ENCODE data around the gene TUBAL3.
A peak's percentile ranks its signal among the peaks of the same experiment; 100 is the strongest.
"Not testable (repeated sequence)": the region's sequence is repeated elsewhere in the genome, so short reads cannot be mapped to it uniquely, and the experiment has no call there.

Gene TUBAL3

DNA sequence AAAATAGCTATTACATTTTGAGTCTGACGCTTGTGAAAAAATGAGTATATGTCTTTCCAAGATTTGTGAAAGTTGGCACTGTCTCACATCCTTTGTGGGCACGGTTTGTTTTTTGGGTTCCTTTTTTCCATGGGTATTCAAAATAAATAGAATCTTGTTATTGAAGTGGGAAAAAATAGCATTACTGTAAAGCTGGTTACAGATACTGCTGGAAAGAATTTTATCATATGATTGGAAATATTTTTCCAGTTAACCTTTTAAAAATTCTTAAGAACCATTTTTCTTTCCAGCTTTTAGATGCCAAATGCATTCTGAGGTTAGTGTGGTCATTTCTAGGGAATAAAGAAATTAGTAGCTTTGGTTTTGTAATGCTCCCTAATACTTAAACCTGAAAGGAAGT is 19.1 kb upstream of the TUBAL3 start:
- DNase-seq (ENCODE audit: low read depth): no peak

DNA sequence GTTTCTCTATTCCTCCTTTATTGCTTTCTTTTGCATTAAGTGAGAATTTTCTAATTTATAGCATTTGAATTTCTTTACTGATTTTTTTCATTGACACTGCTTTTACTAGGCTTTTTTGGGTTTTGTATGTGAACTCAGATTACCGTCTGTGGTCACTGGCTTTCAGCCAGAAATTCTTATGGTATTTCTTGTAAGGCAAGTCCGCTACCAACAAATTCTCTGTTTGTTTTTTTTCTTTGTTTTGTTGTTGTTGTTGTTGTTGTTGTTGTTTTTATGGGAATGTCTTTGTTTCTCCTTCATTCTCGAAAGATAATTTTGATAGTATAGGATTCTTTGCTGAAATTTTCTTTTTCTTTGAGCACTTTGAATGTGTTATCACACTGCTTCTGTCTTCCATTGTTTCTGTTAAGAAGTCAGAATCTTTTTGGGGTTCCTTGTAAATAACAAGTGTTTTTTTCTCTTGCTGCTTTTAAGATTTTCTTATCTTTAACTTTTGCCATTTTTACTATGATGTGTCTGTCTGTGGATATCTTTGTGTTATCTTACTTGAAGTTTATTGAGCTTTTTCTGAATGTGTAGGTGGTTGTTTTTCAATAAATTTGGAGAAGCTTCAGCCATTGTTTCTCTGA is 15.0 kb upstream of the TUBAL3 start:
- DNase-seq (ENCODE audit: low read depth): no peak

DNA sequence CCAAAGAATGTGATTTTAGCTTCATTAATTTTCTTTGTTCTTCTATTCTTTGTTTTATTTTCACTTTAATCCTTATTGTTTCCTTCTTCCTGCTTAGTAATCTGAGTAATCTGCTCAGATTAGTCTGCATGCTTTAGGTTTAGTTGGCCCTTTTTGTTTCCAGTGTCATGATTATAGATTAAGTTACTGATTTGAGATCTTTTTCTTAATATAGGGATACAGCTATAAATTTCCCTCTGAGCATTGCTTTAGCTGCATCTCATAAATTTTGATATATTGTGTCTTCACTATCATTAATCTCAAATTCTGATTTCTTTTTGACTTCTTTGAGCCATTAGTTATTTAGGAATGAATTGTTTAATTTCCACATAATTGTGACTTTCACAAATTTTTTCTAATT is 14.0 kb upstream of the TUBAL3 start:
- no peak for DNase-seq (ENCODE audit: low read depth)

DNA sequence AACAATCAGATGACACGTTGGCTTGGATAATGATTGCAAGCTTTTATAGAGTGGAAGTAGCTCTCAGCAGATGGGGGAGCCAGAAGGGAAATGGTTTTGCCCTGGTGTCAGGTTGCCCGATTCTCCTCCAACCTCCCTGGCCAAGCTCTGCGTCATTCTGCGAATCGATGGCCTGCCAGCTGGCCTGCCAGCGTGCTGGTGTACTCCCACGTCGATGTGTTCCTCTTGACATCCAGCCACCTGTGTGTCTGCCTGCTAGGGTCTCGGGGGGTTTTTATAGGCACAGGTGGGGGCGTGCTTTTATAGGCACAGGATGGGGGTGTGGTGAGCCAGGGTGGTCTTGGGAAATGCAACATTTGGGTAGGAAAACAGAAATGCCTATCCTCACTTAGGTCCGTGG is 12.4 kb upstream of the TUBAL3 start:
- DNase-seq (ENCODE audit: low read depth): no peak

DNA sequence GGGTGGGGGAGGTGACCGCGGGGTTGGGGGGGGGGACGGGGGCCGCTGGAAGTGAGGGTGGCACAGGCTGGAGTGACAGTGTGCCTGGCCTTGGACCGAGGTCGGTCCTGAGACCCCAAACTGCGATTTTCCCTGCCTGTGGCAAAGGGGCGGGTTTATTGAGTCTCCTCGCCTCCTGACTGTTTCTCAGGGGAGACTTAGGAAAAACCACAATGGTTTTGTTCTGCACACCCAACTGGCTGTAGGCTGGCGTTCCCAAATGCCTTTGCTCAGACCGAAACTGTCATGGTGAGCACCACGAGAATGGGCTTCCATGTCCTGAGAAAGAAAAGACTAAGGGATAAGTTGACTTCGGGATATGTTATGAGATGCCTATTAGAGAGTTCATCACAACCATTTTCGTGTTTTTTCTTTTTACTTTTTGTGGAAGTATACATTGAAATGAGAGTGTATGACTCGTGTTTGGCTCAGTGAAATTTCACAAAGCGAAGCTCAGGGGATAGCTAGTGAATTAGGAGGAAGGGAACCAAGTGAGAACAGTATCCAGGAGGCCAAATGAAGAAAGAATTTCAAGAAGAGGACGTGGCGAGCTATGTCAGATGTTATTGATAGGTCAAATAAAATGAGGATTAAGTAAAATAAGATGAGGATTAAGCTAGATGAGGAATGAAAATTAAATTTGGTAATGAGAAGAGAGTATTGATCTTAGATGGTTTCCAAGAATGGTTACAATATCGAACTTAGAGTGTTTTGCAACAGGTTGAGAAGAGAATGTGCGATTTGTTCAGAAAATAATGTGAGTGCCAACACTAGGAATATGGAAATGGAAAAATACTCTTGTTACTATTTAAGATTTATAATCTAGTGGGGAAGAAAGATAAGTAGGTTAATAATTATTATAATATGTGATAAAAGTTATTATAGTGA is 8.6 kb upstream of the TUBAL3 start:
- DNase-seq (ENCODE audit: low read depth): no peak

DNA sequence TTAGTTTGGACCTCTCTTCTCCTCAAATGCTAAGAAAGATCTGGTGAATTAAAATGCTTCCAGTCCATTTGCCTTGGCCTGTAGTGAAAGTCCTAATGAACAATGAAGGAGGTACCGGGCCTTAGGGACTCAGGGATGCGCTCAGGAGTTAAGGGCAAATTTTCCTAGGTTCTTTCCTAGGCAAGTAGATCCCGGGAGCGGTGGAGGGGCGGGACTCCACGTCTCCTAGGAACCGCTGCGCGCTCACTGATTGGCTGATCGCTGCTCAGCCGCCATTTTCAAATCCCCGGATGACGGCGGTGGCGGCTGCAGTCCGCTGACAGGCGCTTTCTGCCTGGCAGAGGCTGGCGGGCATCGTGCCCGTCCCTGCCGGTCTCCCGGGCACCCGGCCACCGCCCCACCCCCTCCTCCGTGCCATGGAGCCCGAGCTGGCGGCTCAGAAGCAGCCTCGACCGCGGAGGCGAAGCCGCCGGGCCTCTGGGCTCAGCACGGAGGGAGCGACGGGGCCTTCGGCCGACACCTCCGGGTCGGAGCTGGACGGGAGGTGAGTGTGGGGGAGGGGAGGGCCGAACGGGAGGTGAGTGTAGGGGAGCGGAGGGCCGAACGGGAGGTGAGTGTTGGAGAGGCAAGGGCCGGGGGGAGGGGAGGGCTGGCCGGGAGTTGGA is 7.8 kb upstream of the TUBAL3 start, which contains the start of gene NET1:
NET1 (plus strand) TSS at position 281 of the 665 bp plus-strand sequence; CDS start at position 417, 136 bp downstream.
- DNase-seq (ENCODE audit: low read depth): peak; percentile 65

DNA sequence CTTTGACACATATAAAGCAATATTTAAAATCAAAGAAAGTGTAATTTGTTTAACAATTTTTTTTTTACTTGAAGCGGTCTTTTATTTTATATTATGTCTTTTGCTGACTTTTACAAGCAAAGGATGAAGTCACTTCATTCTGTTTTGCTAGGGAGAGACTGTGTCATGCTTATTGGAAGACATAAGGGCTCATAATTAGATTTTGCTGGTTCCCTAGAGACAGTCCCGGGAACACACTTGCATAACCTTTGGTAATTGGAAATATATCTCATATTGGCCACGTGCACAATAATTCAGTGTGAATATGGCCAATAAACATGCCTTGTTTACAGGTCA is 7.3 kb upstream of the TUBAL3 start:
- DNase-seq (ENCODE audit: low read depth): no peak

DNA sequence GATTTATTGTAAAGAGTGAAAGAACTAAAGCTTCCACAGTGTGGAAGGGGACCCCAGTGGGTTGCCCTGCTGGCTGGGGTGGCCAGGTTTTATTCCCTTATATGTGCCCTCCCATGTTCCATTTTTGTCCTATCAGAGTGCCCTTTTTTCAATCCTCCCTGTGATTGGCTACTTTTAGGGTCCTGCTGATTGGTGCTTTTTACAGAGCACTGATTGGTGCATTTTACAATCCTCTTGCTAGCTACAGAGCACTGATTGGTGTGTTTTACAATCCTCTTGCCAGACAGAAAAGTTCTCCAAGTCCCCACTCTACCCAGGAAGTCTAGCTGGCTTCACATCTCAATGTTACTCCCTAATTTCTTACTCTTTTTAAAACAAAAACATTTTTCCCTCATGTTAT is 6.2 kb upstream of the TUBAL3 start:
- DNase-seq (ENCODE audit: low read depth): not testable (repeated sequence)

DNA sequence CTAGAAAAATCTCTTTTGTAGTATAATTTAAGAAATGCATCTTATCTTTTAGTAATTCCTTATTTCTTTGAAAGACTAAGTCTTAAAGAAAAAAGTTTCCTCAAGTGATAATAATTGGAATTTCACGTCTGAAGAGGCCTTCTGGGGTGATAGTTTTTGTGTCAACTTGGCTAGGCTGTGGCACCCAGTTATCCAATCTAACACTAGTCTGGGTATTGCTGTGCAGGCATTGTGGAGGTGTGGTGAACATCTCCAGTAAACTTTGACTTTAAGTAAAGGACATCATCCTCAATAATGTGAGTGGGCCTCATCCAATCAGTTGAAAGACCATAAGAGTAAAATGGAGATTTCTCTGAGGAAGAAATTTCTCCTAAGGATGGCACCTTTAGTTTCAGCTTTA is 2.3 kb upstream of the TUBAL3 start:
- no peak for DNase-seq (ENCODE audit: low read depth)

DNA sequence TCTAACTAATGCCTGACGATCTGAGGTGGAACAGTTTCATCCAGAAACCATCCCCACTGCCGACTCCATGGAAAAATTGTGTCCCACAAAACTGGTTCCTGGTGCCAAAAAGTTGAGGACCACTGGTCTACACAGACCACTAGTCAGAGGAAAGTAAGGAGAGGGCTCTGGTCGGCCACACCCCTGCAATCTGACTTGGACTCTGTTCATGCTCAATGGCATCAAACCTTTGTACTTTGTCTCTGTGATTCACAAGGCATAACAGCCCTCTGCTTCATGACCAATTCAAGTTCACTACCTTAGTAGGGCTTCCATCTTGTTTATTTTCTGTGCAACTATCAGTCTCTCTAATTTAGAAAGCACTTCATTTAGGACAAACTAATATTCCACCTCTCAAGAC is 1.8 kb downstream of the TUBAL3 start:
- no peak for DNase-seq (ENCODE audit: low read depth)

DNA sequence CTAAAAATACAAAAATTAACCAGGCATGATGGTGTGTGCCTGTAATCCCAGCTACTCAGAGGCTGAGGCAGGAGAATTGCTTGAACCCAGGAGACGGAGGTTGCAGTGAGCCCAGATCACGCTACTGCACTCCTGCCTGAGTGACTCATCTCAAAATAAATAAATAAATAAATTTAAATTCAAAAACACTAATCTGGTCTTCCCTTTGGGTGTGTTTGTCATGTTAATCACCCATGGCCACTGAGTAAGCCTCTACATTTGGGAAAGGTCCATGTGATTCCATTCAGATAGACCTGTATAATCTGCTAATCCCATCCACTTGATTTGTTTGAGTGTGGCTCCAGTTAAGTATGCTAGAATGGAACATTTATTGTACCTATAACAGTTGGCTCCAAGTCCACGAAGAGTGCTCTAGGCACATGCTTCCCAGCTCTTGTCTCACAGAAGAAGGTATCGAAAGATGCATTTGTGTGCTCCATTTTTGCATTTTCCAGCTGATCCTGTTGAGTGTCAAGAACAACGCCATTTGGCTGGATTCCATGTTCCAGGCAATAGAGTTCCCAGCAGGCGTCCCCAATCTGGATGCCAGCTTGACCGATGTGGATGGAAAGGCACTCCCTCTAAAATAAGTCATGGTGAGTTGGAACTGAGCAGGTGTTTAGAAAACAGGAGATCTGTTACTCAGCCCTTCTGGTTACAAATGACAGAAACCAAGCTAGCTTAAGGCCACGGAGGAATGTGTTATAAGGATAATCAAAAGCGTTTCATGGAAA is 4.0 kb downstream of the TUBAL3 start:
- DNase-seq (ENCODE audit: low read depth): no peak

DNA sequence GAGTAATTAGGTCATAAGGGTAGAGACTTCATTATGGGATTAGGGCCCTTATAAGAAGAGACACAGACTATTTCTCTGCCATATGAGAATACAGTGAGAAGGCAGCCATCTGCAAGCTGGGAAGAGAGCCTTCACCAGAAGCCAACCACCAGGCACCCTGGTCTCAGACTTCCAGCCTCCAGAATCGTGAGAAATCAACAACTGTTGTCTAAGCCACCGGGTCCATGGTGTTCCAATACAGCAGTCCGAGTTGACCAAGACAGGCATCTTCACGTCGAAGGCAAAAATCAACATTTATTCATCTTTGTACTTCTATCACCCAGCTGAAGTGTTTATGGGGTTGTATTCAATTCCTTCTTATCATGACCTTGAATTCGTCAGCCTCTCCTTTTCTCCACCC is 5.3 kb downstream of the TUBAL3 start:
- no peak for DNase-seq (ENCODE audit: low read depth)

DNA sequence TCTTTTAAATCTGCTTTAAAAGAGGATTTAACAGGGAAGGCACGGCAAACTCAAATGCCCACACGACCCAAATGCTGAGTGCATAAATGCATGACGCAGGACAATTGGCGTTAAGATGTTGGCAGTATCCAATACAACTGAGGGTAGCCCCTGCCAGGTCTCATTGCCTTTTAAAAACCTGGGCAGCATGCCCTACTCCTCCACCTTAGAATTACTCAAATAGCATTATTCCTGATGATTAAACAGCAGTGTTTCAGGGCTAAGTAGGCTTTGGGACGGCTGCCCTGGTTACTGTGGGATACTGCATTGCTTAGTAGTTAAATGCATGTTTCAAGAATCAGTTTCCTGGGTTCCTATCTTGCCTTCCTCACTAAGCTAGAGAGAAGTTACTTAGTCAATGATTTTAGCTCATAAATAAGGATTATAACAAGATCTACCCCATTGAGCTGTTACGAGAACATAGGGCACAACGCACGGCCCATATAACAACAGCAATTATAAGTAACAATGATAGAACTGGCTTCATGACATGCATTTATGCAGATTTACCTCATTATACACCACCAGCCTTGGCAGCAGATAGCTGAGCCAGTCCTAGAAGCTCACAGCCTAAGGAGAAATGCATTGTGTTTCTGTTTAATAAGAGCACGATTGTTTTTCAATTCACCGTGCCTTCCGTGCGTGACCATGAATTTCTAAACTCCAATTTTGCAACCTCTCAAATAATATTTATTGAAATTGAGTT is 7.9 kb downstream of the TUBAL3 start:
- no peak for DNase-seq (ENCODE audit: low read depth)

DNA sequence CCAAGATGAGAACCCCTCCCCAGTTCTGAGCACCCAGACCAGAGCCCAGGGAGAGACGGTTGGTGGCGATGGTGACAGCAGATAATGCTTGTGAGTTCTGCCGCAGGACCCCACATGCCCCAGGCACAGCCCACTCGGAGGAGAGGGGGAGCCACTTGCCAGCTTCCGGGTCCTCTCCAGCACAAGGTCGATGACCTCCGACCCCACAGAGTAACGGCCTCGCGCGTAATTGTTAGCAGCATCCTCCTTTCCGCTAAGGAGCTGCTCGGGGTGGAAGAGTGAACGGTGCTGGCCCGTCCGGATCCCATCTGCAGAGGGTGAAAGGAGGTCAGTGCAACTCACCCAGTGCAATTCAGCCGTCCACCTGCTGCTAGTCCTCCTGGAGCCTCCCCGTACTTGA is 9.5 kb downstream of the TUBAL3 start:
- no peak for DNase-seq (ENCODE audit: low read depth)

DNA sequence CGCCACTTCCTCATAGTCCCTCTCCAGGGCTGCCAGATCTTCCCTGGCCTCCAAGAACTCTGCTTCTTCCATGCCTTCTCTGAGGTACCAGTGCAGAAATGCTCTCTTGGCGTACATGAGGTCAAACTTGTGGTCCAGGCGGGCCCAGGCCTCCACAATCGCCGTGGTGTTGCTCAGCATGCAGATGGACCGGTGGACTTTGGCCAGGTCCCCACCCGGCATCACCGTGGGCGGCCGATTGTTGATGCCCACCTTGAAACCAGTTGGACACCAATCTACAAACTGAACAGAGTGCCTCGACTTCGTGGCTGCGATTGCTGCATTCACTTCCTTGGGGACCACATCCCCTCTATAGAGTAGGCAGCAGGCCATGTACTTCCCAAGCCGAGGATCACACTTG is 11.1 kb downstream of the TUBAL3 start:
- DNase-seq (ENCODE audit: low read depth): no peak

DNA sequence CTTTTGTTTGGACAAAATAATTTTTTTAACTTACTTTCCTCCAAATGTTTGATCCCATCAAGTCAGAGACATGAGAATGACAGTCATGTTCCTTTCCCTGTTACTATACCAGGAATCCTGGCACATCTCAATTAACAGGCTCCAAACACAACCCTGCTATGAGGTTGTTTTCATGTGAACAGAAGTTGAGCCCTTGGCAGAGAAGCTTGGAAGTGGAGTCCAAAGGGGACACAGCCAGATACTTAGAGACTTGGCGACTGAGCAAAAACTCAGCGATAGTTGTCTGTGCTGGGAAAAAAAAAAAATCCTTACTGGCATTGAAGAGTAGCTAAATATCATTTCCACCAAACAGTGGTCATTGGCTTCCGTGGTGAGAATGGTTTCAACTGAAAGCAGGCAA is 12.8 kb downstream of the TUBAL3 start:
- no peak for DNase-seq (ENCODE audit: low read depth)

DNA sequence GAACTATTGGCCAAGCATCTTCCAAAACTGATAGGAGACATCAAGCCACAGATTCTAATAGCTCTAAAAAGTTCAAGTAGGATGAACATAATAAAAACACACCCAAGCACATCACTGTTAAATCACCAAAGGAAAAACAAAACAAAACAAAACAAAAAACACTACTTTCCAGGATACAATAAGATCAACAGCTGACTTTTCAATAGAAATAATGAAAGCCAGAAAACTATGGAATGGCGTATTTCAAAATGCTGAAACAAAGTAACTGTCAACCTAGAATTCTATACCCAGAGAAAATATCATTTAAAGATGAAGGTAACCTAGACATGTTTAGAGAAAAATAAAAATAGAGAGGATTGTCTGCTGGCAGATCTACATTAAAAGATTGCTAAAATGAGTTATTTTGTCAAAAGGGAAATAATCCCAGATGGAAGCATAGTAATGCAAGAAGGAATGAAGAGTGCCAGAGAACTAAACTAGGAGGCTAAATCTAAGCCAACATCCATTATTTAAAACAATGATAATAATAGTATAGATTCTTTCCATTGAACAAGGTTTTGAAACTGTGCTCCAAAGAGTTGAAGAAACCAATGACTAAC is 13.9 kb downstream of the TUBAL3 start:
- no peak for DNase-seq (ENCODE audit: low read depth)

DNA sequence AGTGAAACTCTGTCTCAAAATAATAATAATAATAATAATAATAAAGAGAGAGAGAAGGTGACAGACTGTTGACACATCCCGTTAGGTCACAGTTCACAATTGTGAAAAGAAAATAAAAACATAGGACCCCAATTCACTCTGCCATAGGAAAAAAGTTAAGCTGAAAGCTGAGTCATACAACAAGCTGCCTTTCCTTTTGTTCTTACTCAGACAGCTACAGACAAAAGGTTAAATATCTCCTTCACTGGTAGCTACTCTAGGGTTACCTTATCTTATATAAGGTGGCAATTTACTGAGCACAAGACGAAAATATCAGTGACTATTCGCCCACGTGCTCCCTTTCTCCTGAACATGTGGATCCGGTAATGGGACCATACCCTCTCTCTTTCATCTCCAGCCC is 17.5 kb downstream of the TUBAL3 start:
- DNase-seq (ENCODE audit: low read depth): no peak

DNA sequence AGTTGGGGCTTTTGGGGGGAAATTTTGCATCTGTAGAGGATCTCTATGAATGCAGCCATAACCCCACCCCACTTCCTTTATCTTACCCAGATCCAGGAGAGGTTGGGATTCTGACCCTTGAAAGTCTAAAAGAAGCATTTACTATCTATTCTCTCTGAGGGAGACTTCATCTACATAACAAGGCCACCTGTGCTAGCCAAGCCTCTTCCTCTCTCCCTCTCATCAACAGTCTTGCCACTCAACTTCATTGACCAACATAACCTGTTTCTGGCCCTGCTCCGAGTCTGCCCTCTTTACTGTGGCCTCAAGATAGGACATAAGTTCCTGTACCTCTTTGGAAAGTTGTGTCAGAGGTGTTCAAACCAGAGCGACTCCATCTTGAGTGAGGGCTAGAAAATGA is 19.4 kb downstream of the TUBAL3 start:
- DNase-seq (ENCODE audit: low read depth): no peak

DNA sequence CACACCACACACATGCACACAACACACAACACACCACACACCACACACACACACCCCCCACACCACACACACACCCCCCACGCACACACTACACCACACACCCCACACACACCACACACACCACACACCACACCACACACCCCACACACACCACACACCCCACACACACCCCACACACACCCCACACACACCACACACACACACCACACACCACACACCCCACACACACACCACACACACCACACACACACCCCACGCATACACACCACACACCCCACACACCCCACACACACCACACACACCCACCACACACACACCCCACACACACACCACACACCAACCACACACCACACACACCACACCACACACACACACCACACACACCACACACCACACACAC is 23.4 kb downstream of the TUBAL3 start:
- no peak for DNase-seq (ENCODE audit: low read depth)

DNA sequence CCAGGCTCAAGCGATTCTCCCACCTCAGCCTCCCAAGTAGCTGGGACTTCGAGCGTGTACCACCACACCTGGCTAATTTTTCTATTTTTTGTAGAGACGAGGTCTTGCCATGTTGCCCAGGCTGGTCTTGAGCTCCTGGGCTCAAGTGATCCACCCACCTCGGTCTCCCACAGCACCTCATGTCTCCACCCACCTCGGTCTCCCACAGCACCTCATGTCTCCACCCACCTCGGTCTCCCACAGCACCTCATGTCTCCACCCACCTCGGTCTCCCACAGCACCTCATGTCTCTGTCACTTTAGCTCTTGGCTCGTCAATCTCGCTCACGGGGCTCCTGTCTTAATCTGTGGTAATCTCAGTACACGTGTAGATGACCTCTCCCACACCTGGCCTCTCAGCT is 24.2 kb downstream of the TUBAL3 start:
- DNase-seq (ENCODE audit: low read depth): not testable (repeated sequence)
